ENCODE measurements around the gene SETSIP.
A peak's percentile ranks its signal among the peaks of the same experiment; 100 is the strongest.

Gene SETSIP

GRCh38 chr1:92065042-92065441, 10.2 kb downstream of the SETSIP start:
- Histone ChIP-seq H2AFZ (ENCODE audit: low read length, unreplicated experiment) (no peak overlapping the region), H3K79me2 (ENCODE audit: control insufficient read depth, insufficient read depth, low read length, unreplicated experiment) (no peaks in the 10 kb centered on the region), H3K4me1 (ENCODE audit: control insufficient read depth, insufficient read depth, low read length, unreplicated experiment) (no peaks in the 10 kb centered on the region), H3K4me3 (ENCODE audit: low read depth, low read length) (no peak overlapping the region), H3K27ac (ENCODE audit: low read depth, low read length) (no peak overlapping the region), H3K36me3 (ENCODE audit: insufficient read depth, low read length) (no peaks in the 10 kb centered on the region), H3K27me3 (ENCODE audit: insufficient read depth, low read length) (no peaks in the 10 kb centered on the region)

GRCh38 chr1:92051948-92052347, 23.3 kb downstream of the SETSIP start:
- Histone ChIP-seq H3K4me3 (ENCODE audit: low read depth, low read length) (no peak overlapping the region), H3K79me2 (ENCODE audit: control insufficient read depth, insufficient read depth, low read length, unreplicated experiment) (no peaks in the 10 kb centered on the region), H3K4me1 (ENCODE audit: control insufficient read depth, insufficient read depth, low read length, unreplicated experiment) (no peaks in the 10 kb centered on the region), H2AFZ (ENCODE audit: low read length, unreplicated experiment) (no peak overlapping the region), H3K27ac (ENCODE audit: low read depth, low read length) (no peak overlapping the region), H3K27me3 (ENCODE audit: insufficient read depth, low read length) (no peaks in the 10 kb centered on the region), H3K36me3 (ENCODE audit: insufficient read depth, low read length) (no peaks in the 10 kb centered on the region)

DNA sequence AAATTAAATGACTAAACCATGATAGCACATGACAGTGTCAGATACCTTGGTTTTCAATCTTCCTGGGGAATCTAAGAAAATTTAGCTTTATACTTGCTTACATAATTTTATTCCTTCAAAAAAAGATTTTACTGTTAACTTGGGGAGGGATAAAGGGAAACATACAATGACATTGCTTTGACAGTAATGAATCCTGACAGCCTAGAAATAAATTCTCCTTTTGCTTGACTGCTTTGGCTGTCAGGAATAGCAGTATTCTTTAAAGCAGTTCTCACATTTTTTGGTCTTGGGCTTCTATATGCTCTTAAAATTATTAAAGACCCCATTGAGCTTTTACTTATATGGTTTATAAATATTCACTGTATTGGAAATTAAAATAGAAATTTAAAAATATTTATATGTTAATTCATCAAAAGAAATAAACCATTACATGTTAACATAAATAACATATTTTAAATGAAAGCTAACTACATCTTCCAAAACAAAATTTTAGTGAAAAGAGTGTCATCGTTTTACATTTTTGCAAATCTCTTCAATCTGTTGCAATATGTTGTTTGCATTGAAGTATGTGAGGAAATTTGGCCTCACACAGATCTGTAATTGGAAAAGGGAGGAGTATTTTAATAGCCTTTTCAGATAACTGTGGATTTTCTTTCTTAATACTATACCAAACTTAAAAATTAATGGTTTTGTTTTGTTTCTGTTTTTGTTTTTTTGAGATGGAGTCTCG, 29.3 kb downstream of the SETSIP start:
- no peaks in the 10 kb centered on the region for H3K79me2 ChIP-seq (ENCODE audit: control insufficient read depth, insufficient read depth, low read length, unreplicated experiment)
- H3K36me3 ChIP-seq (ENCODE audit: insufficient read depth, low read length) = no peaks in the 10 kb centered on the region
- no peaks in the 10 kb centered on the region for H3K27me3 ChIP-seq (ENCODE audit: insufficient read depth, low read length)
- H3K4me1 ChIP-seq (ENCODE audit: control insufficient read depth, insufficient read depth, low read length, unreplicated experiment) = no peaks in the 10 kb centered on the region
- no peak overlapping the region for H3K27ac ChIP-seq (ENCODE audit: low read depth, low read length)
- no peak overlapping the region for H2AFZ ChIP-seq (ENCODE audit: low read length, unreplicated experiment)
- H3K4me3 ChIP-seq (ENCODE audit: low read depth, low read length) = no peak overlapping the region

DNA sequence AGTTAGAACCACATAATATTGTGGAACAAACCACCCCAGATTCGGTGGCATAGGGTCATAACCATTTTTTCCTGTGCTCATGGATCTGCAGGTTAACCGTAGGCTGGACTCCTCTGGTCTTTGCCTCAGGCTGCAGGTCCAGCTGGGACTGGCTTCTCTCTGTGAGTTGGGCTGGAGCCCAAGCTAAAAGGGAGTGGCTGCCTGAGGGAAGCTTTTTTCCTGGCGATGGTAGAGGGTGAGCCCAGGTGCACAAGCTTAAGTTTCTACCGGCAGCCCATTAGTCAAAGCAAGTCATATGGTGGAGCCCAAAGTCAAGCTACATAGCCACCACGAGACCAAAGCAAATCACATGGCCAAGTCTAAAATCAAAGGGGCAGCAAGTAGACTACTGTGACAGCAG, 31.6 kb downstream of the SETSIP start:
- Histone ChIP-seq H3K4me3 (ENCODE audit: low read depth, low read length) (no peak overlapping the region), H3K27me3 (ENCODE audit: insufficient read depth, low read length) (no peaks in the 10 kb centered on the region), H3K36me3 (ENCODE audit: insufficient read depth, low read length) (no peaks in the 10 kb centered on the region), H3K79me2 (ENCODE audit: control insufficient read depth, insufficient read depth, low read length, unreplicated experiment) (no peaks in the 10 kb centered on the region), H2AFZ (ENCODE audit: low read length, unreplicated experiment) (no peak overlapping the region), H3K27ac (ENCODE audit: low read depth, low read length) (no peak overlapping the region), H3K4me1 (ENCODE audit: control insufficient read depth, insufficient read depth, low read length, unreplicated experiment) (no peaks in the 10 kb centered on the region)

DNA sequence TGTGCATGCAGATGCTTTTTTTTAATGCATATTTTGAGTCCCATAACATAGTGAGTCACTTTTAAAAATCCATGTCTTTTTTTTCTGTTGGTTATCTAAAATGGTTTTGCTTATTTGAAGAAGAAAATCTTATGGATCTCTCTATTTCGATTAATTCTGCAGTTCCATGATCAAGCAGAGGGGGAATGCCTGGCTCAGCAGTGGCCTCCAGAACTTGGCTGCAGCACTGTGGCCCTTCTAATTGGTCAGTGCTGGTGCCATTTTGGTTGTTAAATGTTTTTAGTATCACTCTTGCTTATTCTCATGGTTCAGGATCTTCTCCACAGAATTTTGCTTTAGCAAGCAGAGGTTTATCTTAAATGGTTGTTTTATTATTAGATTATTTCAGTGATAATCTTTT, 34.2 kb downstream of the SETSIP start:
- Histone ChIP-seq H3K27me3 (ENCODE audit: insufficient read depth, low read length) (no peaks in the 10 kb centered on the region), H2AFZ (ENCODE audit: low read length, unreplicated experiment) (no peak overlapping the region), H3K27ac (ENCODE audit: low read depth, low read length) (no peak overlapping the region), H3K36me3 (ENCODE audit: insufficient read depth, low read length) (no peaks in the 10 kb centered on the region), H3K79me2 (ENCODE audit: control insufficient read depth, insufficient read depth, low read length, unreplicated experiment) (no peaks in the 10 kb centered on the region), H3K4me3 (ENCODE audit: low read depth, low read length) (no peak overlapping the region), H3K4me1 (ENCODE audit: control insufficient read depth, insufficient read depth, low read length, unreplicated experiment) (no peaks in the 10 kb centered on the region)

GRCh38 chr1:92038695-92039346, 36.4 kb downstream of the SETSIP start:
- H3K79me2 ChIP-seq (ENCODE audit: control insufficient read depth, insufficient read depth, low read length, unreplicated experiment) = no peaks in the 10 kb centered on the region
- no peaks in the 10 kb centered on the region for H3K27me3 ChIP-seq (ENCODE audit: insufficient read depth, low read length)
- H3K4me1 ChIP-seq (ENCODE audit: control insufficient read depth, insufficient read depth, low read length, unreplicated experiment) = no peaks in the 10 kb centered on the region
- no peak overlapping the region for H2AFZ ChIP-seq (ENCODE audit: low read length, unreplicated experiment)
- no peak overlapping the region for H3K27ac ChIP-seq (ENCODE audit: low read depth, low read length)
- no peak overlapping the region for H3K4me3 ChIP-seq (ENCODE audit: low read depth, low read length)
- H3K36me3 ChIP-seq (ENCODE audit: insufficient read depth, low read length) = no peaks in the 10 kb centered on the region

DNA sequence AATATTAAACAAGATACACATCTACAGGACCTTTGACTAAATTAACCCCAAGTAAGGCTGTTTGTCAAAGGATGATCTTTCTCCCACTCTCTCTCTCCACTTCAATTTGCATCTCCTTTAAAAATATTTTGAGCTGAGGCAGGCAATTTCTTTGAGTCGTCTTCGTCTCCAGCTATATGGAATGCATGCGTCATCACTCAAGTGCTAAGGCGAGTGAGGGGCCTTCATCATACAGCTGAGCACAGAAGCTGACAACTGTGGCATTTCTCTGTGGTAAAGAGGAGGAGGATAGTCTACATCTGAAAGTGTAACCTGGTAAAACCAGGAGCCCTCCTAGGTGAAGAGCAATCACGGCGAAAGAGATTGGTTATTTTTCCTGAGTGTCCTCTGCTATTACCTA, 37.8 kb downstream of the SETSIP start:
- Histone ChIP-seq H3K36me3 (ENCODE audit: insufficient read depth, low read length) (no peaks in the 10 kb centered on the region), H3K27me3 (ENCODE audit: insufficient read depth, low read length) (no peaks in the 10 kb centered on the region), H3K4me1 (ENCODE audit: control insufficient read depth, insufficient read depth, low read length, unreplicated experiment) (no peaks in the 10 kb centered on the region), H3K4me3 (ENCODE audit: low read depth, low read length) (no peak overlapping the region), H3K79me2 (ENCODE audit: control insufficient read depth, insufficient read depth, low read length, unreplicated experiment) (no peaks in the 10 kb centered on the region), H2AFZ (ENCODE audit: low read length, unreplicated experiment) (no peak overlapping the region), H3K27ac (ENCODE audit: low read depth, low read length) (no peak overlapping the region)

DNA sequence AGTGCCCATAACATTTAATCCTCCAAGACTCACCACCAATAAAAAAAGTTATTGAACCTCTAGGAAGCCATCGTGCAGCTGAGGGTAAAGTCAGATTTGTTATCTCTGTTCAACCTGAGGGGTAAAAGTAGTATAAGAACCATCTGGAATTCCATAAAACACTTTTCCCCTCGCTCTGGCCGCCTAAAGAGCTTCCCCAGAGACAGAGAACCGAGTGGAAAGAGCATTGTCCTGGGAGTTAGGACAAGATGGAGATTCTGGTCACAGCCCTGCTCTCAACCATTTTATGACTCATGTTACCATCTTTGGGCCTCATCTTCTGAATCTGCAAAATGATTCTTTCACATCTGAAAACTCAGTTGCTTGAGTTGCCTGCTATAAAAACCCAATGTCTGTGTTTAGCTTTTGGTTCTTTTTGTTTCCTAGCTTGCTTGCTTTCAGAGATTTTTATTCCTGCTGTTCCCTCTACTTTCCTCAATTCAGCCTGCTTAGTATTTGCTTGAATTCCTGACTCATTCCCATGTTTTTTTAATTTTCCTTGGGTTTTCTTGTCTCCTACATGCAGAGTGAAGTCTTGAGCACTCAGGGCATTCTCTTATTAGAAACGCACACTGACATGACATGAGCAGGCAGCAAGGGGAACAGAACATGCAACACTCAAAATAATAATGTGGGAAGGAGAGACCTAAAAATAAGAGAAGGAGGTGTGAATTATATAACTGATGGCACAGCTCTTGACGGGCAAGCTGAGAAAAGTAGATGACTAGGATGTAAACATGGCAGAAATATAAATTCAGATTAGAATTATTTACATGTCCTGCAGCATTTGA, 43.7 kb downstream of the SETSIP start:
- H3K4me1 ChIP-seq (ENCODE audit: control insufficient read depth, insufficient read depth, low read length, unreplicated experiment) = no peaks in the 10 kb centered on the region
- no peak overlapping the region for H3K27ac ChIP-seq (ENCODE audit: low read depth, low read length)
- no peak overlapping the region for H3K4me3 ChIP-seq (ENCODE audit: low read depth, low read length)
- no peak overlapping the region for H2AFZ ChIP-seq (ENCODE audit: low read length, unreplicated experiment)
- H3K27me3 ChIP-seq (ENCODE audit: insufficient read depth, low read length) = no peaks in the 10 kb centered on the region
- H3K79me2 ChIP-seq (ENCODE audit: control insufficient read depth, insufficient read depth, low read length, unreplicated experiment) = no peaks in the 10 kb centered on the region
- no peaks in the 10 kb centered on the region for H3K36me3 ChIP-seq (ENCODE audit: insufficient read depth, low read length)

DNA sequence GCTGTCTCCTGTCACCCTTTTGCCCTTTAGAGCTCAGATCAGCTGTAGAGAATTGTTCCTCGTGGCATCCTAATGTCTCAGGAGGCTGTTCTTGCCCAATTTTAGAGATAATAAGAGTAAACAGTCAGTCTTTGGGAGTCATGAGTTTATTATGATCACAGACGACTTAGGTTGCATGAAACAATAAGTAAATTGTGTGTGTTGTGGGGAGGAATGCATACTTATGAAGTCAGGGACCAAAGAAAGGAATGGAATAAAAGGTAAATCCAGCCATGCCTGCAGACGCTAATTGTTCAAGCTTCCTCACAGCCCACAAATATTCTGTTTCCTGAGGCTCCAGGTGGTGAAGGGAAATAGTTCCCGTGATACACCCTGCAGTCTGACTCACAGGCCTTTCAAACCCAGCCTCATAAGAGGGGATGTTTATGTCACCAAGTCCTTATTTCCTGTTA, 44.5 kb downstream of the SETSIP start:
- Histone ChIP-seq H3K36me3 (ENCODE audit: insufficient read depth, low read length) (no peaks in the 10 kb centered on the region), H3K4me1 (ENCODE audit: control insufficient read depth, insufficient read depth, low read length, unreplicated experiment) (no peaks in the 10 kb centered on the region), H3K79me2 (ENCODE audit: control insufficient read depth, insufficient read depth, low read length, unreplicated experiment) (no peaks in the 10 kb centered on the region), H2AFZ (ENCODE audit: low read length, unreplicated experiment) (no peak overlapping the region), H3K27ac (ENCODE audit: low read depth, low read length) (no peak overlapping the region), H3K4me3 (ENCODE audit: low read depth, low read length) (no peak overlapping the region; the same call in 1 of the 2 replicates), H3K27me3 (ENCODE audit: insufficient read depth, low read length) (no peaks in the 10 kb centered on the region)

- Histone ChIP-seq H3K27ac (ENCODE audit: low read depth, low read length) (no peak overlapping the region), H3K4me1 (ENCODE audit: control insufficient read depth, insufficient read depth, low read length, unreplicated experiment) (no peaks in the 10 kb centered on the region), H3K36me3 (ENCODE audit: insufficient read depth, low read length) (no peaks in the 10 kb centered on the region), H3K27me3 (ENCODE audit: insufficient read depth, low read length) (no peaks in the 10 kb centered on the region), H3K79me2 (ENCODE audit: control insufficient read depth, insufficient read depth, low read length, unreplicated experiment) (no peaks in the 10 kb centered on the region), H2AFZ (ENCODE audit: low read length, unreplicated experiment) (peak overlapping the region; percentile 90), H3K4me3 (ENCODE audit: low read depth, low read length) (peak overlapping the region; percentile 81)
These were observed 45.8 kb downstream of the SETSIP start for GRCh38 chr1:92029241-92029922.
